Stimulated activated CD8-positive, alpha-beta memory T cell treated with anti-CD3 and anti-CD28 coated beads, Interleukin-7, amount 100 ng/mL, for 4 hours (primary cell): ENCODE data around the gene TOR4A.
"Not testable (repeated sequence)": the region's sequence is repeated elsewhere in the genome, so short reads cannot be mapped to it uniquely, and the experiment has no call there.

ENCODE experiments used
- DNase-seq, 2 donors: peaks; one replicate each; pipeline ENCODE4 v3.0.0-alpha.2; 2020; ENCODE audit warnings: low read depth in 2 of 2

TOR4A gene

DNA sequence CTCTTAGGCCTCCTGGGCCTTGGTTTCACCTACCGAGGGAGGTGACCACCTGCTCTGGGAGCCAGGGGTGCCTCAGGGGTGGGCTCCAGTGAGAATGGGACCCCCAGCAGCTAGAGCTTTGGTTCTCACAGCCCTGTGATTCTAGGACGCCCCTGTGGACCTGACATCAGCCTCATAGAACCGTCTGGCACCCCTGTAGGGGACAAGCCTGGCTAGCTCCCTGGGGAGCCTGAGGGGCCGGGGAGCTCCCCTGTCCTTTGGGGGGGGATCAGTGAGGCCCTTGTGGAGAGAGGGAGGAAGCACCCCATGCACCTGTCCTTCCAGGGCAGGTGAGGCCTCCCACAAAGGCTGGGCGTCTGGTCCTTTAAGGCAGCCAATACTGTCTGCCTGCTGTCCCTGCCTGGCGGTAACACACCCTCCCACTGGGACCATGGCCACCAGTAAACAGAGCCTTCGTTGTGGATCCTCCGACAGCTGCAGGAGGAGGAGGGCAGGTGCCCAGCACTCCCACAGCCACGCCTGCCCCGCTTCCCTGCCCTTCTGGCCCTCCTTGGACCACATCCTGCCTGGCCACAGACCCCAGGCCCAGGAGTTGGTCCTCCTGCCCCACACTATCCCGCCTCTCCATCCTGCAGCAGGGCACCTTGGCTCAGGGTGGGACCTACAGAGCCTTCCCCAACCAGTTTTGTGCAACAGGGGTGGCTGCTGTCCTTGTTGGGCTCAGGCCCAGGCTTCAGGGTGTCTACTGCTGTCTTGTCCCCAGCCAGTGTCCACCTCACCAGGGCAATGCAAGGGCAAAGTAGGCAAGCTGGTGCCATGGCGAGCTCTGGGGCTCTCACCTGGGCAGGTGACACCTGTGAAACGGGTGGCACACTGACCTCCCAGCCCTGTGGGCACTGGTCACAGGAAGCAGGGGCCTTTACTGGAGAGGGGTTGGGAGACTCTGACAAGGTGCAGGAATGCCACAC, 39.5 kb upstream of the TOR4A start:
- DNase-seq: no peak

DNA sequence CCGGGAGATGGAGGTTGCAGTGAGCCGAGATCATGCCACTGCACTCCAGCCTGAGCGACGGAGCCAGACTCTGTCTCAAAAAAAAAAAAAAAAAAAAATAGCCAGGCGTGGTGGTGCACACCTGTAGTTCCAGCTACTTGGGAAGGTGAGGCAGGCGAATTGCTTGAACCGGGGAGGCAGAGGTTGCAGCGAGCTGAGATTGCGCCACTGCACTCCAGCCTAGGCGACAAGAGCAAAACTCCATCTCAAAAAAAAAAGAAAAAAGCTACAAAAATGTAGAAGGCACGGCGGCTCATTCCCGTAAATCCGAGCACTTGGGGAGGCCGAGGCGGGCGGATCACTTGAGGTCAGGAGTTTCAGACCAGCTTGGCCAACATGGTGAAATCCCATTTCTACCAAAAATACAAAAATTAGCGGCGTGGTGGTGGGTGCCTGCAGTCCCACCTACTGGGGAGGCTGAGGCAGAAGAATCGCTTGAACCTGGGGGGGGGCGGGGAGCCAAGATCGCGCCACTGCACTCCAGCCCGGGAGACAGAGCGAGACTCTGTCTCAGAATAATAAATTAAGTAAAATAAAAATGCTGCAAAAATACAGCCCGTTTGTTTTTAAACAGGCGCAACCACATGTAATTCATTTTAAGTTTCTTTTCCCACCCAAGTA, 37.9 kb upstream of the TOR4A start:
- DNase-seq: not testable (repeated sequence)

DNA sequence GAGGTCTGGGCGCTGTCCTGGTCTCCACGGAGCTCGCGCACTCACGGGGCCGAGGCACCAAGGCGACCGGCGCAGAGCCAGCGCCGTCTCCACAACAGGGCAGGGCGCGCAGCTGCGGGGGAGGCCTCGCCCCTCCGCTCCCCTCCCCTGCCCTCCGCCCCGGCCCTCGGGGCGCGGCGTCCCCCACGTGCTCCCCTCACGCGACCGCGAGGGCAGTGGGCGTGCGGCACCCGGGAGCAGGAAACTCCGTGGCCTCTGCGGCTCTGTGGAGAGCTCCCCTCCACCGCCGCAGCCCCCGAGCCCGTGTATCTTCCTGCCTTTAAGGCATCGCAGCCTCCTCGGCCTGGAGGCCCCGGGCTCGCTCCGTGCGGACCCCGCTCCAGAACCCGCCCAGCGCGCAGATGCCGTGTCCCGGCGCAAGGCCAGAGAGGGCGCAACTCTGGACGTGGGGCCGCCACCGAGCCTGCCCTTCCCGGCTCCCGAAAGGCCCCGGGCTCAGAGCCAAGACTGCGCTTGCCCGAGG, 37.1 kb upstream of the TOR4A start:
- DNase-seq: peak; percentile 40 to 75

DNA sequence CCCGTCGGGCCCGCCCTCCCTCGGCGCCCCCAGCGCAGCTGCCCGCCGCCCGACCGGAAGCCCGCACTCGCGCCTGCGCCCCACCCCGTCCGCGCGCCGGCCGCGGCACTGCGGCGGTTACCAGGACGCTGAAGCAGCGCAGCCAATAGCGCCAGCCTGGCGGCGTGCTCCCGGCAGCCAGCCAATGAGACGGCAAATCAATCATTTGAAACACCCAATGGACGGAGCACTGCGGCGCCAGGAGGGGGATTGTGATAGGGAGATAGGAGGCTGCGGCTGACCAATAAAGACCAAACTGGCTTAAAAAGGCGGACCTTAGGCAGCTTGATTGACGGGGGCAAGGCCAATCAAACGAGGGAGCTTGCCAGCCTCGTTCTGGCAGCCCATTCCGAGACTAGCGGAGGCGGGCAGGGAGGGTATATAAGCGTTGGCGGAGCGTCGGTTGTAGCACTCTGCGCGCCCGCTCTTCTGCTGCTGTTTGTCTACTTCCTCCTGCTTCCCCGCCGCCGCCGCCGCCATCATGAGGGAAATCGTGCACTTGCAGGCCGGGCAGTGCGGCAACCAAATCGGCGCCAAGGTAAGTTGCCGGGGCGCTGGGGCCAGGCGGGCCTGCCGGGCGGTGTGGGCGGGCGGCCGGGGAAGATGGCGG, 36.6 kb upstream of the TOR4A start, which contains the start of gene TUBB4B:
TSS of gene TUBB4B (plus strand) at position 447 of the 649 bp plus-strand sequence. CDS start at position 521, 74 bp downstream.
- peak; percentile 96 to 99 for DNase-seq

DNA sequence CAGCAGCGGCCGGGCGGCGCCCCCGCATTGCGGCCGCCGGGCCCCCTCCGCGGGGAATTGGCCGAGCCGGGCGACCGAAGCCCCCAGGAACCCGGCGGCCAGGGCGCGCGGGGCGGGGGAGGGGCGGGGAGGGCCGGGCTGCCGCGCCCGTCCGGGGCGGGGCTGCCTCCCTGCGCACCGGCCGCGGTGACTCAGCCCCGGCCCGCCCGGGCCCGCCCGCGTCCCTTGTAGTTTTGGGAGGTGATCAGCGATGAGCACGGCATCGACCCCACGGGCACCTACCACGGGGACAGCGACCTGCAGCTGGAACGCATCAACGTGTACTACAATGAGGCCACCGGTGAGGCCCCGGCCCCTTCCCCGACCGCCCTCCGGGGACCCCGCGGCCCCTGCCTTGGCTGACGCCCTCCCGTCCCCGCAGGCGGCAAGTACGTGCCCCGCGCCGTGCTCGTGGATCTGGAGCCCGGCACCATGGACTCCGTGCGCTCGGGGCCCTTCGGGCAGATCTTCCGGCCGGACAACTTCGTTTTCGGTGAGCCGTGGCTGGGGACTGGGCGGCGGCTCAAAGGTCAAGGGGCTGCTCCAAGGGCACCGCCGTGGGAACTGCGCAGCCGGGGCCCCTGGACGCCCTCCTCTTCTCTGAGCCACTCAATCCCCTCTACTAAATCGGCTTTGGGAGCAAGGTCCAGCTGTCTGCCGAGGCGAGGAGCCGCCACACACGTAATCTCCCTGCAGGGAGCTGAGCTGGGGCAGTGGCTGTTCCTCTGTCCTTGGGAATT, 35.8 kb upstream of the TOR4A start:
- DNase-seq: peak; percentile 44 to 76

DNA sequence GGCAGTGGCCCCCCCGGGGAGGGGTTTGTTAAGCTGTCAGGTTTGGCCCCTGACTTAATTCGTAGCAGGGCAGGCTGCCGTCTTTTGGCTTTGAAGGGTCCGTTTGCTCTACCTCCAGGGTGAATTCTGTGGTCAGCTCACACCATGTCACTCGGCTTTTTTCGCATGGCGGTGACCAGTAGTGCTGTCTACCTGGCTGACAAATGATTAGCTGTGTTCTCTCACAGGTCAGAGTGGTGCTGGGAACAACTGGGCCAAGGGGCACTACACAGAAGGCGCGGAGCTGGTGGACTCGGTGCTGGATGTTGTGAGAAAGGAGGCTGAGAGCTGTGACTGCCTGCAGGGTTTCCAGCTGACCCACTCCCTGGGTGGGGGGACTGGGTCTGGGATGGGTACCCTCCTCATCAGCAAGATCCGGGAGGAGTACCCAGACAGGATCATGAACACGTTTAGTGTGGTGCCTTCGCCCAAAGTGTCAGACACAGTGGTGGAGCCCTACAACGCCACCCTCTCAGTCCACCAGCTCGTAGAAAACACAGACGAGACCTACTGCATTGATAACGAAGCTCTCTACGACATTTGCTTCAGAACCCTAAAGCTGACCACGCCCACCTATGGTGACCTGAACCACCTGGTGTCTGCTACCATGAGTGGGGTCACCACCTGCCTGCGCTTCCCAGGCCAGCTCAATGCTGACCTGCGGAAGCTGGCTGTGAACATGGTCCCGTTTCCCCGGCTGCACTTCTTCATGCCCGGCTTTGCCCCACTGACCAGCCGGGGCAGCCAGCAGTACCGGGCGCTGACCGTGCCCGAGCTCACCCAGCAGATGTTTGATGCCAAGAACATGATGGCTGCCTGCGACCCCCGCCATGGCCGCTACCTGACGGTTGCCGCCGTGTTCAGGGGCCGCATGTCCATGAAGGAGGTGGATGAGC, 35.0 kb upstream of the TOR4A start:
- no peak for DNase-seq

DNA sequence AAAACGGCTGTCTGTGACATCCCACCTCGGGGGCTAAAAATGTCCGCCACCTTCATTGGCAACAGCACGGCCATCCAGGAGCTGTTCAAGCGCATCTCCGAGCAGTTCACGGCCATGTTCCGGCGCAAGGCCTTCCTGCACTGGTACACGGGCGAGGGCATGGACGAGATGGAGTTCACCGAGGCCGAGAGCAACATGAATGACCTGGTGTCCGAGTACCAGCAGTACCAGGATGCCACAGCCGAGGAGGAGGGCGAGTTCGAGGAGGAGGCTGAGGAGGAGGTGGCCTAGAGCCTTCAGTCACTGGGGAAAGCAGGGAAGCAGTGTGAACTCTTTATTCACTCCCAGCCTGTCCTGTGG, 34.3 kb upstream of the TOR4A start:
- not testable (repeated sequence) for DNase-seq

DNA sequence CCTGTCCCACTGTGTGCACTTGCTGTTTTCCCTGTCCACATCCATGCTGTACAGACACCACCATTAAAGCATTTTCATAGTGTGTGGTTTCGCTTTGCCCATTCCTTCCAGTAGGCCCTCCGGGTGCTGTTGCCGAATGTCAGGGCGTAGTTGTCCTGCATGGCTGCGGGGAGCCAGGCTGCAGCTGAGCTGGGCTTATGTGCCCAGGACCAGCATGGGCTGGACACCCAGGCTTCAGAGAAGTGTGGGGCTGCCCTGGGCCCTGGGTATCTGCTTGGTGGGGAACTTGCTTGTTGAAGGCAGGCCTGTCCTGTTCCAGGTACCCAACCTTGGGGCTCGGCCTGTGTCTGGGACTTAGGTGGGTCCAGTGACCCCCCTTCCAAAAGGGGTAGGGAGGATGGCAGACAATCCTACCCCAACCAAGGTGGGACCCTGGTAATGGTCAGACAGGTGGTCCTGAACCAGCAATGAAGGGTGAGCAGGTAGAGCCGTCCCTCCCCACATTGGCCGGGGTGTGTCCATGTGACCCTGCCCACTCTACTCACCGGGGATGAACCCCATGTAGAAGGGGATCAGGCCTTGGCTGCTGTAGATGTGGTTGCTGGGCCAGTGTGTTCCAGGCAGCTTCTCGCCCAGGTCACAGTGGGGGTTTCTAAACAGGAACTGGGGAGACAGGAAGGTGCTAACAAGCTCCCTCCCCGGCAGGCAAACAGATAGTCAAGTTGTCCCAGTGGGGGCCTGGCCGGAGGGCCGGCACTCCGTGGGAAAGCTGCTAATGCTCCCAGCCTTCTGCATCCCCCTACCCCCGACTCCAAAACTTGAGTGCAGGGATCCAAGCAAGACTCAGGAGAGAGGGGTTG, 33.7 kb upstream of the TOR4A start:
- no peak for DNase-seq

DNA sequence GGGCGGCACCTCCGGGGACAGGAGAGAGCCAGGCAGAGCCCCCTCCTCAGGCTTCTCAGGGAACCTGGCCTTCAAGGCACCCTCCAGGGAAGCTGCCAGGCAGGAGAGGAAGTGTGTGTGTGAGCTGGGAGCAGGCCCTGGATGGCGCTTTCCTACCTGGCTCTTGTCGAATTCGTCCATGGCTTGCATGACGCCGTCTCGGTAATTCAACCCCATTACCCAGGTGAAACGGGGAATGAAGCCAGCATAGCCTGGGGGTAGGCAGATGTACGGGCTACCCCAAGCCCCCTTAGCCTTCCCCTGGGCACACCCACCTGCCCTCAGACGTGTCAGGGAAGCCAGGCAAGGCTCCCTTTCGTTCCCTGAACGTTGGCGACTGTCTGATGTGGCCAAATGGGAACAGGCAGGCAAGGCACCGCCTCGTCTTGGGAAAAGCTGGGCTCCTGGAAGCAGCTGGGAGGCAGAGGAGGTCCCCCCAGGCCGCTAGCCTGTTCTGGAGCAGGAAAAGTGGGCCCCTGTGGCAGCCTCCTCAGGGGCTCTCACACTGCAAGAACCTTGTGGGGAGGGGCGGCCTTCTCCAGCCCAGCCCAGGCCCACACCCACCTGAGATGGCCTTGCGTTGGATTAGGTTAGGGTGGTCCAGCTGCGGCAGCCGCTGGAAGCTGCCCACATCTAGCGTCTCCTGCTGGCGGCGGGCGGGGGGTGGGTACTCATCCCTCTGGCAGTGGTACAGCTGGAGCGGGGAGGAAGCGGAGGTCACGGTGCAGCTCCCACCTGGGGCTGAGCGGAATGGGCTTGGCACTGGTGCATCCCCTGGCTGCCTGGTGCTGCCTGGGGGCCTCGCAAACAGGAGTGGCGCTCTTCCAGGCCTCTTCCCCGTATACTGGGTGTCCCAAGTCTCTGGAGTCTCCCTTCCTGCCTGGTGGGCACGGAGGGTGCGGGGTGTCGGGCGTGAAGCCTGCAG, 32.8 kb upstream of the TOR4A start:
- no peak for DNase-seq

DNA sequence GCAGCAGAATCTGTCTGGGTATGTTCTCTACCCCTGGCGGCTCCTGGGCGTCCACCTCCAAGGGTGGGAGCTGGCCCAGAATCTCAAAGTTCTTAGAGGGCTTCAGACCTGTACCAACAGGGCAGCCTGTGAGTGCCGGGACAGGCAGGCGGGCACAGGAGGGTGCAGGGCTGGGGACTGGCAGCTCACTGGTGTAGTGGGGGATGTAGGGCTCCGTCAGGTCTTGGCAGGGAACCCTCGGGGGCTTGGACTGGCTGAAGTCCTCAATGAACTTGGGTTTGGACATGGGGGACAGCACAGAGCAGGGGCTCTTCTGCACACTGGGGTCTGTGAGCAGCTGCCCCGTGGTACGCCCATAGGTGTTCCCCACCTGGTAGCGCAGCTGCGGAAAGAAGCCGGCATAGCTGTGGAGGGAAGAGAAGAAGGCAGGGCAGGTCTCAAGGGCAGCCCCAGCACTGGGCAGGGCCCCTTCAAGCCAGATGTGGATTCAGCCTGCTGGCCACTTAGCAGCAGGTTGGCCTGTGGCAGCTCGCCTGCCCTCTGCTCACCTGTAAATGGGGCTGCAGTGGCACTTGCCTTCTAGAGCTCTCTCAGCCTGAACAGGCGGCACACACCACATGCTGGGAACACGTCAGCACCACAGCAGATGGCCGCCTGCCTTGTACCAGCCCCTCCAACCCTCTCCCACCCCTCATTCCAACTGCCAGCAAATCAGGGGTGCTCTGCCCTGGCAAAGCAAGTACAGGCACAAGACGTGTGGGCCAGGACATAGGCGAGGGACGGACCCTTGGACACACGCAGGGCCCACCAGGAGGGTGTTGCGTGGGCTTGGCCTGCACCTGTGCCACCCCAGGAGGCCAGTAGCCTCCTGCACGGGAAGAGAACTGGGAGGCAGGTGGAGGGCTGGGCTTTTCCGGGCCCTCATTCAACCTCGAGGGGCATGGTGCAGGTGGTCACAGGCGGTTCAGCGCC, 31.8 kb upstream of the TOR4A start:
- DNase-seq: no peak

DNA sequence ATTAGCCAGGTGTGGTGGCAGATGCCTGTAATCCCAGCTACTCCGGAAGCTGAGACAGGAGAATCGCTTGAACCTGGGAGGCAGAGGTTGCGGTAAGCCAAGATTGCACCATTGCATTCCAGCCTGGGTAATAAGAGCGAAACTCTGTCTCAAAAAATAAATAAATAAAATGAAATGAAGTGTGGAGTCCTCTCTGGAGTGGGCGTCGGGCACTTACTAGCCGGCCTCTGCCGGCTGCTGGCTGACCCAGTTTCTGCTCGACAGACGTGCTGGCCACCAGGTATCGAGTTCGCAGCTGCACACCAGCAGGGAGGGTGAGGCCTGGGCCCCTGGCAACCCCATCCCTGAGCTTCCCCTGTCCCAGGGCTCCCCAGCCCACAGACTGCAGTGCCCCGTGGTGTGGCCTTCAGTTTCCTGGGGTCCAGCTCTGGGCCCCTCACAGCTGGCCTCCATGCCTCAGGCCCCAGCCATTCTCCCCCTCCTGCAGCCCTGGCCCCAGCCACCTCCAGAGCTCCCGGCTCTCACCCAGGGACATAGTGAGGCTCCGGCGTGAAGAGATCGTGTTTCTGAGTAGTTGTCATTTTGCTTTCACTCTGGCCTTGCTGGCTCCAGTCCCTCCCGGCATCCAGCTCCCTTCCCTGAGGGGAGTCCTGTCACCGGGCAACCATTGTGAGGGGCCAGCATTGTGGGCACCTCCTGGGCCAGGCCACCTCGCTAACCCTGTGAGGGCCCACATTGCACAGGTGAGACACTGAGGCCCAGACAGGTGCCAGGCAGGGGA, 30.2 kb upstream of the TOR4A start:
- no peak for DNase-seq

DNA sequence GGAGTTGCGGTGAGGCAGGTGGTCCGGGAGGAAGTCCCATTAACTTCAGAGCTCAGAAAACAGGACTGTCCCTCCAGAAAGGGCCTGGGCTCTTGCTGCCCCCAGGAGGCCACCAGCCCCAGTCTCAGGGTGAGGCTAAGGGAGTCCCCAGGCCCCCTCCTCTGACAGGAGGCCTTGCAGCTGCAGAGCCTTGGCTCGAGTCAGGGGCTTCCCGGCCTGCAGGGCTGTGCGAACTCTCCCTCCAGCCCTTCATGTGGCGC, 29.7 kb upstream of the TOR4A start:
- no peak for DNase-seq

DNA sequence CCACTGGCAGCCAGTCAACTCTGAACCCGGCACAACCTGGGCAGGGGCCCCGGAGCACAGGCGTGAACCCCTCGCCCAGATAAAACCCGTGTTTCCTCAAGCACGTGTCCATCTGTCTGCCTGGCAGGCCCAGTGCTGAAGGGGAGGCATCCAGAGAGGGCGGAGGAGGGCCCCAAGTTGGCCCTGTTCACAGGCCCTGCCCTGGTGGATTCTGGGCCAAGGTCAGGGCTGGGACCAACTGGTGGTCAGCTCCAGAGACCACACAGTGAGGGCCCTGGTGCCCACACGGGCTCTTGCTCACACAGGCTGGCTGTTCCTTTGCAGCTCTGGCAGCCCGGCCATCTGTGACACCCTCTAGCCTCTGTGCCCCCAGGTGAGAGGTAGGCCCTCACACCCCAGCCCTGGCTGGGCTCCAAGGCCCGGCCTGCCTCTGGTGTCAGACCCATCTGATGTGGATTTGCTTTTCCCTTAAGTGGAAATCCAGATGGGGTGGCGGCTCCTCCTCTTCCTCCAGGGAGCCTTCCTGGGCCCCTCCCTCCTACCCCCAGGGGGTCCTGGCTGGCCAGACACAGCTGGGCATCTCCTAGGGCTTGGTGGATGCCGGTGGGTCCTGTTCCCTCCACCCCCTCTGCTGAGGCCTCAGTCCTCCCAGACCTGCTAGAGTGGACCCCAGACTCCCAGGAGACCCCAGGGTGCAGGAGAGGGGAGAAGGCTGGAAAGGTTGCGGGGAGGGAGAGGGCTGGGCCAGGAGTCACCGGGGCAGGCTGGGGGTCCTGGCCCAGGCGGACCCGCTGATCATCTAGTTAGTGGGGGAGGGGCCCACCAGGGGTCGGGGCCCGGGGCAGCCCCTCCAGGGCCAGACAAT, 27.0 kb upstream of the TOR4A start:
- DNase-seq: no peak

DNA sequence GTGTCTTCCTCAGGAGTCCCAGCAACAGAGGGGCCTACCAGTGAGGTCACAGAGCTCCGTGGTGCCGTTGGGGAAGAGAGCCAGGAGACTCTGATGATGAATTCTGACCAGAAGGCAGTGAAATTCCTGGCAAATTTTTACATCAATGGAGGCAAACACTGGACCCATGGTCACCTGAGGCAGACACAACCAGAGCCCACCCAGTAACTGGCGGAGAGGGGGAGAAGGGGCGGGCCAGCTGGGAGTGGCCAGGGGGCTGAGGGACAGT, 26.4 kb upstream of the TOR4A start, which contains the start of gene STPG3:
TSS of gene STPG3 (plus strand) at position 93 of the 268 bp plus-strand sequence. CDS start at position 94, 1 bp downstream.
- DNase-seq: no peak

DNA sequence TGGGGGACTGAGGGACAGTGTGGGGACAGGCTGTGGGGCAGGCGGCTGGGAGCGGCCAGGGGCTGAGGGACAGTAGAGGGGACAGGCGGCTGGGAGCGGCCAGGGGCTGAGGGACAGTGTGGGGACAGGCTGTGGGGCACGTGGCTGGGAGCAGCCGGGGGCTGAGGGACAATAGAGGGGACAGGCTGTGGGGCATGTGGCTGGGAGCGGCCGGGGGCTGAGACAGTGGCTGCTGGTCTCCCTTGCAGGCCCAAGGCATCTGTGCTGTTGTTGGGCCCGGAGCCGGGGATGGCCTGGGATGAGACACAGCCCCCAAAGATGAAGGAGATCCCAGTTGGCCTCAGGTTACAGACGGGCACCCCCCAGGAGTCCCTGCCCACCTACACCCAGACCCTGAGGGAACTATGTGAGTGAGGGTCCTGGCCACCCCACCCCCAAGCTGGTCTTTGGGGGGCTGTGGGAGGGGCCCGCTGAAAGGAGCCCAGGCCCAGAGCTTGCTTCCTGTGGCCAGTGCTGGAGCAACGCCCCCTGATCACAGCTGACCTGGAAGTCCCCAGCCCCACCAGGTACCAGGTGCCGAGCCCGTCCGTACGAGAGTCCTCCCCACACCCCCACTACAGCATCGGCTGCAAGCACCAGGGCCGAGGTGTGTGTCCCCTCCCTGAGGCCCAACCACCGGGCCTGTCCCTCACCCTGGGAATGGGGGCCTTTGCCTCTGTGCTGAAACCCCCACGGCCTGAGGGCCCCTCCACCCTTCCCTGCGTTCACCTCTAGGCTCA, 25.8 kb upstream of the TOR4A start:
- DNase-seq: no peak
